Middle frontal gyrus (tissue), 1 donor: ENCODE results near the gene HIPK3.
A peak's percentile ranks its signal among the peaks of the same experiment; 100 is the strongest.
"Not testable (repeated sequence)": the region's sequence is repeated elsewhere in the genome, so short reads cannot be mapped to it uniquely, and the experiment has no call there.

Experiments
- DNase-seq: peaks from one replicate; pipeline ENCODE4 v3.0.0-alpha.2; 2015; ENCODE audit warnings: low spot score; ENCODE audit errors: extremely low spot score

The HIPK3 gene

DNA sequence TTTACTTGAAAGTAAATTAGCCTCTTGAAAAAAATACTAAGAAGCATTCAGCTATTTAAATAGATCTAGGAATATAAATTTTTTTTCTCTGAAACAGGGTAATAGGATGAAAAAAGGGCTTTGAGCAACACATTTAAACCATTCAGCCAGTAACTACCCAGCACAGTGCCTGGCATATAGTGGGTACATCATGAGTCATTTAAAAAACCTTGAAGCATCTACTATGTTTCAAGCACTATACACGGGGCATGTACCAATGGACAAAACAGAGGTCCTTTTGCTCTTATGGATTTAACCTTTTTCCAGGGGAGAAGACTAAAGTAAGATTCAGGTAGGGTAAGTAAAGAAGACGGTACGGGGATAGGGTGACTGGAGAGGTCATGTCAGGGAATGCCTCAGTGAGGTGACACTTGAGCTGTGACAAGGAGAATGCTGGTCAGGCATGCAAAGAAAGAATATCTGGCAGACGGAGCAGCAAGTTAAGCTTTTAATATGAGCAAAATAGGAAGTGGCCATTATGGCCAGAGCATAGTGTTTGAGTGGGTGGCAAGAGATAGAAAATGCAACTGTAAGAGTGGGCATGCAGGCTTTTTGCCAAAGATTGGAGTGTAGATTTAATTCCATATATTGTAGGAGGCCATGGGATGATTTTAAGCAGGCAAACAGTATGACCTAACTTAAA lies 101.1 kb downstream of the HIPK3 start:
- DNase-seq = no peak

DNA sequence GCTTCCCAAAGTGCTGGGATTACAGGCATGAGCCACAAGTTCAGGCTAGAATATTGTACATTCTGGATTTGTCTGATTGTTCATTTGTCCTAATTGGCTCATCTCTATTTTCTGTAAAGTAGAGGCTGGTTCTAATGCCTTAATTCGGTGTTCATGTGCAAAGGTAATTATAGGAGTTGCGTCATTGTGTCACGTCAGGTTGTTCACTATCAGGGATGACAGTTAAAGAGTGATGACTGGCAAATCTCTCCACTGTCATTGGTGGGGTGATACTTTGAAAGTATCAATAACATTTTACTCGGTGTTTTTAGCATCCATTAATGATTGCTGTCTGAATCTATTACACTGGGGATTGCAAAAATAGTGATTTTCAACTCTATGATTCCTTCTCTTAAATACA lies 103.5 kb downstream of the HIPK3 start:
- no peak for DNase-seq

DNA sequence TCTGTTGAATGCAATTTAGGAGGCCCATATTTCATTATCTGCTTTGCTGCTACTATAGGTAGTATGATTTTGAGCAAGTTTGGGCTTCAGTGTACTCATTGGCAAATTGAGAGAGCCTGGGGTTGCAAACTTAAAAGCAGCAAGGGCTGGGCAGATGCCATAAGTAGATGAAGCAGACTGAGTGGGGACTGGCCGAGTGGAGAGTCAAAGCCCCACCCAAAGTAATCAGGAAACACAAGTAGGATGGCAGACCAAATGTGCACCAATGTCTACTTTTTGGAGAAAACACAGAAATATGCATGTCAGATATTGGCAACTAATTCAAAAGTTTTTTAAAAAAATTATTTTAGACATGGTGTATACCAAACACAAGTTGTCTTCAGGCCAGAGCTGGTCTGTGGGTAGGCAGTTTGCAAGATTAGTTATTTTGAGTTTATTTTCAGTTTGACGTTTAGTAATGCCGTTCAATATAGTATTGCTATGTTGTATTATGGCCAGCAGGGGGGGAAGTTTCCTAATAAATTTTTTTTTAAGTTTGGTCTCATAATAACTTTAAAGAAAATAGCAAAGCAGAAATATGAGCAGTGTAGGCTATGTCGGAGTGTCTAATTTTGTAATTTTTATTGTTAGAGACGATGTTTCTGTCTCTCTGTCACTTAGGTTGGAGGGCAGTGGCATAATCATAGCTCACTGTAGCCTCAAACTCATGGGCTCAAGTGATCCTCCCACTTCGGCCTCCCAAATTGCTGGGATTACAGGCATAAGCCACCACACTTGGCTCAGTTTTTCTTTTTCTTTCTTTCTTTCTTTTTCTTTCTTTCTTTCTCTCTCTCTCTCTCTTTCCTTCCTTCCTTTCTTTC lies 105.1 kb downstream of the HIPK3 start:
- DNase-seq = no peak

DNA sequence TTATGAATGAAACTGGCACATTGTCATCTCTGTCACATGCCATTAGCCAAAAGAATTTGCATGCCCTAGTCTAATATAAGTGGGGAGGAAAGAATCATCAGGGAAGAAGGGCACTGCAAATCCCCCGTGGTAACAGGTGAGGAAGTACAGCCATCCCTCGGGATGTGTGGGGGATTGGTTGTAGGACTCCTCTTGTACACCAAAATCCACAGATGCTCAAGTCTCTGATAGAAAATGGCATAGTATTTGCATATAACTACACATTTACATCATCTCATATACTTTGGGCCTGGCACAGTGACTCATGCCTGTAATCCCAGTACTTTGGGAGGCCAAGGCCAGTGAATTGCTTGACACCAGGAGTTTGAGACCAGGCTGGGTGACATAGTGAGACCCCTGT lies 109.7 kb downstream of the HIPK3 start:
- no peak for DNase-seq

DNA sequence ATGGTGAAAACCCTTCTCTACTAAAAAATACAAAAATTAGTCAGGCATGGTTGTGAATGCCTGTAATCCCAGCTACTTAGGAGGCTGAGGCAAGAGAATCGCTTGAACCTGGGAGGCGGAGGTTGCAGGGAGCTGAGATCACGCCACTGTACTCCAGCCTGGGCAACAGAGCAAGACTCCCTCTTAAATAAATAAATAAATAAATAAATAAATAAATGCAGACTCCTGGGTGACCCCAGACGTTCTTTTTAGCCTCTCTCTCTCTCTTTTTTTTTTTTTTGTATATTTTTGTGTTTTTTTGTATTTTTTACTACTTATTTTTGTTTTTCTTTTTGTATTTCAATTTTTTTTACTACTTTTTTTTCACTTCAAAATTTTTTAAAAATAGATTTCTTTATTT lies 111.3 kb downstream of the HIPK3 start:
- not testable (repeated sequence) for DNase-seq

DNA sequence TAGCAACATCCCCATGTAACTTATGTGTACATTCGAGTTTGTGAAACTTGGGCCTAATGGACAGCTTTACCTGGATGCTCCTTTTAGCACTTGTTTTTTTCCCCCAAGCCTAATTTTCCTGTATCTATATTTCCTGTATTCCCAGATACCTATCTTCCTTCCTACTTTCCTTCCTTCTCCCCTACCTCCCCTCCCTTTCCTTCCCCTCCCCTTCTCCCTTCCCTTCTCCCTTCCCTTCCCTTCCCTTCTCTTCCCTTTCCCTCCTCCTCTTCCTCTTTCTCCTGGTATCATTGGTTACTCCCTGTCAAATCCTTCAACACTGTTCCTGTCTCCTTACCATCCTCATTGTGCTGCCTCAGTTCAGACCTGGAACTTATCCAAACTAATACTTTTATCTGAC lies 111.8 kb downstream of the HIPK3 start:
- no peak for DNase-seq

DNA sequence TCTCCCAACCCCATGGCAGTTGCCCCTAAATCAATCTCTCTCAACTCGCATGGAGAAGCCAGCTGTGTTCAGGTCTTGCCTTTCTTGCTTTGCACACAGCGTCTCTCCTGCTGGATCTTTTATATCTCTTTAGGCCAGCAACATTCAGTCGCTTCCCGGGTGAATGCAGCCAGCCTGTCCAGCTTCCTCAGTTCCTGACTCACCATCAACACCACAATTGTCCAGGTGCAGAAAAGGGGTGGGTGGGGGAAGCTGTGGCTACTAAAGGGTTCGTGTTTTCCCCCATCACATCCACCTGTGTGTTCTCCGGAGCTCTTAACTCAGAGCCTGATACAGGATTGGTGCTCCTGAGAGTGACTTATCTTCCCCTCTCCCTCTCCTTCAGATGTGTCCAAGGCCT lies 116.5 kb downstream of the HIPK3 start:
- no peak for DNase-seq

DNA sequence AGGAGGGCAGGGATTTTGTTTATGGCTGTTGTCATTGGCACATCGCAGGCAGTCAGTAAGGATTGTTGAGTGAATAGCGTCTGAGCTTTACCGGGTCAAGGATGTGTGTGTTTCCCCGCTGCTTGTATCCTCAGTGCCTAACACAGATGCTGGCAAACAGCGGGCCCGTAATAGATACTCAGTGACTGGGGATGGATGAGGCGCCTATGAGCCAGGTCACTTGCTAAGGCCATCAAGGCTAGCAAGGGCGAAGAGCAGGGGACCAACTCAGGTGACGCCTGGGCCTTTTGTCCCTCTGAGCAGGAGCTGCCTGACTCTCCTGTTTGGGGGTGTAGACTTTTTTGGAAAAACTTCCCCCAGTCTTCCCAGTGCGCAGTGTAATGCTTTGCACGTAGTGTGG lies 118.1 kb downstream of the HIPK3 start:
- DNase-seq = no peak

DNA sequence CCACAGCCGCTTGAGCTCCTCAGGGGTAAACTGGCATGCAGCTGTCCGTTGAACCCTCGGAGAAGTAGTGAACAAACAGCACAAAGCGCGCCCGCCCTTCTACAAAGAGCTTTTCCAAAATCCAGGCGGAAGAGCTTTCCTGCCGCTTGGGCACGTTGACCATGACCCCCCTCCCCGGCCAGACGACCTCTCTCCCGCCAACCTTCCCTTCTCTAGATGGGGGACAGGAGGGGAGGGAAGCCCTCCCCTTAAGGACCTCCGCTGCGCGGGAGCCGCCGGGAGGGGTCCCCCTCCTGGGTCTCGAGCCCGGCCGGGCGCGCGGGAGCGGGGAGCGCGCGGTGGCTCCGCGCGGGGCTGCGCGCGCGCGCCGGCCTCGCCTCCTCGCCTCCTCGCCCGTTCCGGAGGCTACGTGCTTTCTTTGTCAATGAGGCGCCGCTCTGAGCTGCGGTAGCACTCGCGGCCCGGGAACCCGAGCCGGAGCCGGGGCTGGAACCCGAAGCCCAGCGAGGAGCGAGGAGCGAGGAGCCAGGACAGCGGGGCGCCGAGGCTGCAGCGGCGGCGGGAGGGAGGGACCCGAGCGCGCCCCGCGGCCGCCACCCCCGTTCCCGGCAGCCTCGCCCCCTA lies 118.6 kb downstream of the HIPK3 start, which contains the start of gene KIAA1549L:
Gene KIAA1549L (plus strand): TSS at position 421 of the 624 bp plus-strand sequence.
- DNase-seq = peak; percentile 51

DNA sequence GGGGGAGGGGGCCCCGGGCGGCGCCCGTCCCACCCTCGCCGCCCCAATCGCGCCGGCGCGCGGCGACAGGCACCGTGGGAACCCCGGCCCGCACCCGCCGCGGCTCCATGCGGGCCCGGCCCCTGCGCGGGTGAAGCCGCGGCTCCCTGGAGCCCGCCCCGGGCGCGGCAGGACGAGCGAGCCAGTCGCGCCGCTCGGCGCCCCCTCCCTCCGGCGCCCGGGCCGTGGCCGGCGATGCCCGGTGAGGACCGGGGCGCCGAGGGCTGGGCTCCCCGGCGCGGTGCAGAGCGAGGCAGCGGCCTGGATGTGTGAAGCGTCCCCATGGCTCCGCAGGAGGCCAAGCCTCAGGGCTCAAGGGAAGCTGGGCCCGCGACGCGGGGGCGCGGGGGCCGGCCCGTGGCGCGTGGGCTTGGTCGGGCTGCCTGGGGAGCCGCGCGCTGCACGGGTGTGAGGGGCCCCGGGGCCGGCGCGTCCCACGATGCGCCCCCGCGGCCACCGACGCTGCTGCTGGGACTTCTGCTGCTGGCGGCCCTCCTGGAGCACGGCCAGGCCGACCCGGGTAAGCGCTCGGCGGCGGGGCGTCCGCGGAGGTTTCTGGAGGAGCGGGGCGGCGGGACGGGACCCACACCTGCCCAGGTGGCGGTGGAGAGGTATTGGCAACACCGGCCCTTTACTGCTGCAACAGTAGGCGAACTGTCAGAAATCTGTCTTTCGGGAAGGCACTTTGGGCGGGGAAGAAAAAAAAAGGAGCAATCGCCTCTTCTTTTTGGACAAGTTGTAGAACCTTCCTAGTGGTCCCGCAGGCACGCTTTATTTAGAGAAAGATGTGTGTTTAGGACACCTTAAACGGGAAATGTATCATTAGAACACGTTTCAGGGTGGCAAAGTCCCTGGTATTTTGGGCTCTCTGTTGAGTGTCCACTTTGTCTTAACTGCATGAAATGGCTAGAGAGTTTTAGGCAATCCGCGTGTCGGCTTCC lies 119.4 kb downstream of the HIPK3 start:
- no peak for DNase-seq

DNA sequence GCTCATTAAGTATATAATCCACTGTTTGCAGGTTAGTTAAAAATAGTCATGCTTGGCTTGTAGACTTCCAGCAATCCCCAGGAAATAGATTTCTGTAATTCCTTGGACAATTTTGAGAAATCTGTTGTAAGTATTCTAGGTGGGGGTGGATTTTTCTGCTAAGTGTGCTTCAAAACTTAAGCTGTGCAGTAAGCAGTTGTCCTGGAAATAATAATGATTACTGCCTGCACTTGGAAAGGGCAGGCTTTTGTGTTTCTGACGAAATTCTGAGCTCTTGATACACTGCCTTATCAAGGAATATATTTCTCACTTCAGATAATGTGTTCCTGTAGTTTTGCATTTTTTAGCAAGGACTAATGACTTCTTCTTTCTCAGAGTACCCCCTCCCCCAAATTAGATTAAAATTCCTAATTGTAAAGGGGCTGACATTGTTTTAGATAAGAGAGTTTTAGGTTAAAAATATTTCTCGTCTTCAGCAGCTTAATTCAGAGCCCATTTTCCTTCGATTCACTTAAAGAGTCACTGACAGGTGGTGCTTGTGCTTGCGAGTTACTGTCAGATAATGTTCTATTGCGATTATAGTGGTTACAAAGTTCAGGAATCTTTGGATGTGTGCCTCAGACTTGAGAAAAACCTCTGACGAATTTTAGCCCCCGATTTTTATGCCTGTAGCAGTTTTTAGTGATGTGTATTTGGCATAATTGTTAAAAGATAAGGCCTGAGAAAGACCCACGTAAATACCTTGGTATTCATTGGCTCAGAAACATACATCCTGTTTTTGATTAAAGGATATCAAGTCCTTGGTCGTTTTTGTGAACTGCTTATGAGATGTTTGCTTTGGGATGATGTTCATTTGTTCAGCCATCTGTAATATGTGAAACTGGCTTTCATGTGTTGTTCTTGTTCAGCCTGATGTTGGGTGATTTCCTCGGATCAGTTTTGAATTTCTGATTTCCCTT lies 120.5 kb downstream of the HIPK3 start:
- no peak for DNase-seq

DNA sequence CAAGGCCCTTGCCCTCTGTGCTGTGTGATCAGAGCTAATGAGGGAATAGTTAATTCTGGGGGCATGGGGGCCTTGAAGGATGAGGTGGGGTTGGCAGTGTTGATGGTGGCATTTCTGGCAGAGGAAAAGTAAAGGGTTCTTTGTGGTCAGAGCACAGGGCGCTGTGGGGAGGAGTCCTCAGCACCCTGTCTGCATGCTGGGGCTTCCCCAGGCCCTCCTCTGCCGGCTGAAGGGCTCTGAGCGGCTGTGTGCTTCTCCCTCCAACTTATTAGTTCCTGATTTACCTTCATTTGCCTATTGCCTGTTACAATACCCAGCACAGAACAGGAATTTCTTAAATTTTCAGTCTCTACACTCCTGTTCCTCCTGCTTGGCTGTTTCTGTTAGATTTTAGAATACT lies 122.8 kb downstream of the HIPK3 start:
- no peak for DNase-seq

DNA sequence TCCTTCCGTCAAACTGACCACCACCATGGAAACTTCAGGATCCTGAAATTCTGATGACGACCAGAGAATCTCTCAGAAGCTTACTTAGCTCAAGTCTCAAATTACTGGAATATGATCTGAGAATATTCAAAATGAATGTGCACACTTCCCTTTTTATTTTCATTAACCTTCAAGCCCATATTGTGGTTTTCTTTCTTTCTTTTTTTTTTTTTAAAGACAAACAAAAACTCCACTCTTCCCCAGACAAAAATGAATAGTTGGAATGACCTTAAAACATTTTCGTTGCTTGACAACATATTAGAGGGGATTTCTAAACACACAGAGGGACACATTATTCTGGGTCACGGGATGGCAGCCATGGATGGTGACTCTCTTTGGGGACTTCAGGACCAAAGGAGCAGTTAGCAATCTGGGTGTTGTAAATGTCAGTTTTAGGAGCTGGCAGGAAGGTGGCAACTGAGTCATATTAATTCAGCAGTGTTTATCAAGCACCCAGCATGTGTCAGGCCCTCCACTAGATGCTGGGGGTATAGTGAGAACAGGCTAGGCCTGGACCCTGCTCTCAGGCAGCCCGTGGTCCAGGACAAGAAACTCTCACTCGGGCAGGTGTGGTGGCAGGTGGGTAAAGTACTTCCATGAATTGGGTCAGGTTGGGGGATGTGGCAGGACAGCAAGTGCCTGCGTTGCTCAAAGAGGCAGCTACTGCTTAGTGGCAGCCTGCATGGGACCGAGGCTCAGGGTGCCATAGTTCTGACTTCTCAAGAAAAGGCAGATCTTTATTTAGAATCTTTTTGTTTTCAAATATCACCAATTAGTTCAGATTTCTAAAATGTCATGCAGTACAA lies 126.1 kb downstream of the HIPK3 start:
- DNase-seq = no peak

DNA sequence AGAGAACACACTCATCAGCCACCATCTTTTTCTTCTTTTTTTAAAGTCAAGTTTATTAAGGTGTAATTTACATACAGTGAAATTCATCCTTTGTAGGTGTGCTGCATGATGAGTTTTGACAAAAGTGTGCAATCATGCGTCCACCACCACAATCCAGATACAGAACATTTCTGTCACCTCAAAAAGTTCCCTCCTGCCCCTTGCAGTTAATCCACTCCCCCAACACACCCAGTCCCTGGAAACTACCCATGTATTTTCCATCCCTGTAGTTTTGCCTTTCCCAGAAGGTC lies 126.7 kb downstream of the HIPK3 start:
- no peak for DNase-seq

DNA sequence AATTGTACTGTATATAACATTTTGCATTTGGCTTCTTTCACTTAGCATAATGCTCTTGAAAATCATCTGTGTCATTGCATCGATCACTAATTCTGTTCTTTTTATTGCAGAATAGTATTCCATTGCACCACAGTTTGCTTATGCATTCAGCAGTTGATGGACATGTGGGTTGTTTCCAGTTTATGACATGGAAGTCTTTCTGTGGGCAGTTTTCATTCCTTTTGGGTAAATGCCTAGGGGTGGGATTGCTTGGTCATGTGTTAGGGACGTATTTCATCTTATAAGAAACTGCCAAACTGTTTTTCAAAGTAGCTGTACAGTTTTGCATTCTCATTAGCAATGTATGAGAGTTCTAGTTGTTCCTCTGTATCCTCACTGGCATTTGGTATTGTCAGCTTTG lies 127.0 kb downstream of the HIPK3 start:
- DNase-seq = no peak

DNA sequence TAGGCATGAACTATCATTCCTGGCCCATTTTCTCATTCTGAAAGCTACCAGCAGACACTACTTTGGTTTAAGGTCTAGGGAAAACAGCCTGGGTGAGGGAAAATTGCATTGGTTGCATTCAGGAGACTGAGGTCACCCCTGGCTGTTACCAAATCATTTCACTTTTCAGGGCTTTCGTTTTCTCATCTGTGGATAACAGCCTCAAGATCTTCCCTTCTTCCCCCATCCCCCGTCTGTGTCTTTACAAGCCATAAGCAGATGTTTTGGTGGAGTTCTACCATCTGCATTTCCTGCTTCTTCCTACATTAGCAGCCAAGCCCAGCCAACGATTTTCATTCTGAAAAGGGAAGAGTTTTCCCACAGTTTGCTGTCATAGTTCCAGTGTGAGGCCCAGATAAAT lies 130.4 kb downstream of the HIPK3 start:
- no peak for DNase-seq

DNA sequence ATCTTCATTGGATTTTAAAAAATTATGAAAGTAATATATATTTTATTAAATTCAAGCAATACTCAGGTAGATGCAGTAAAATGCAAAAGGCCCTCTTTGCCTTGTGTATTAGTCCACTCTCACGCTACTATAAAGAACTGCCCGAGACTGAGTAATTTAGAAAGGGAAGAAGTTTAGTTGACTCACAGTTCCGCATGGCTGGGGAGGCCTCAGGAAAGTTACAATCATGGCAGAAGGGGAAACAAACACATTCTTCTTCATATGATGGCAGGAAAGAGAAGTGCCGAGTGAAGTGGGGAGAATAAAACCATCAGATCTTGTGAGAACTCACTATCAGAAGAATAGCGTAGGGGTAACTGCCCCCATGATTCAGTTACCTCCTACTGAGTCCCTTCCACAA lies 130.8 kb downstream of the HIPK3 start:
- DNase-seq = no peak

DNA sequence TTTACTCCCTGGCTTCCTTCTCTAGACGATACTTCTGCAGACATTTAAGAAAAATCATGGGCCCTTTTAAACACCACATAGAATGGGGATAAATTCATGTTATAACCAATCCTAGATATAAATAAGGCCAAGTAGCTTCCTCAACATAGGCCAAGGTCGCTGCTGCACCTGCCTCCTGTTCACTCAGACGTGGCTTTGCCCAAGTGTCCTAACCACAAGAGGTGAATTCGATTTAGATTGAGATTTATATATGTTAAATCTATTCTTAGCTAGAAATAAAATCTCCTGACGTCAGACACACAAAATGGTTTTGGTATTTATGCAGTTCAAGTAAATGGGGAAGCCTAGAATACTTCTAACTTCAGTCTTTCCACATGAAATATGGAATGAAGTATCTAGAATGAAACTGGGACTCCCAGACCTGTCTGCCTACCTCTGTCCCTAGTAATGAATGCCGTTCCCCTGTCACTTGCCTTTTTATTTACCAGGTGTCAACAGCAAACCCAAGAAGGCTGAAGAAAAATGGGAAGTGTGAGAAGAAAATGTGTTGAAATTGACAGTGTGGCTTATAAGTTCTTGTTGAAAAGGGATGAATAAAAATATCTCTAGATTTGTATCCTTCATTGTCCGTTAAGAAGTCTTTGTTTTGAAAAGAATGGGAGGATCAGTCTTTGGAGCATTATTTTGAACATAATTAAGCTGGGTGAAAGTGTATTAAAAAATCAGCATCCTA lies 131.8 kb downstream of the HIPK3 start:
- no peak for DNase-seq

DNA sequence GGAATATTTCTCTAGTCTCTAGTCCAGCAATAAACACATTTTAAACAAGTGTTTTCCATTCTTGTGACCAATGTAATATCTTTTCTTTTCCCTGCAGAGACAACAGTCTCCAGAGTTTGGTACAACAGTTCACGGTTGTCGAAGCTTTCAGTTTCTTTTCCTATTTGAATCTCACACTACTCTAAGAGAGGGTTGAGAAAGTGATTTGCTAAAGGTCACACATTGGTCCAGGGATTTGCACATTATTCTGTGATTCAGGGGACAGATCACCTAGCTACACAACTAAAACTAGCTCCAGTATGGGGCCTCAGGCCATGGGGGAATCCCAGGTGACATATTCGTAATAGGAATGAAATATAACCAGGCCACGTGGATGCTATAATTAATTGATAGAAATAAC lies 132.5 kb downstream of the HIPK3 start:
- DNase-seq = no peak
